Activated CD4-positive, alpha-beta T cell treated with anti-CD3 and anti-CD28 coated beads, Interleukin-2, amount 50 U/mL, for 24 hours (primary cell): ENCODE measurements around the gene HSP90AA1.

Source experiments
- DNase-seq, 2 donors: peaks; one replicate each; pipeline ENCODE4 v3.0.0-alpha.2; 2020; ENCODE audit warnings: low read depth in 1 of 2, low spot score in 1 of 2

HSP90AA1 gene

DNA sequence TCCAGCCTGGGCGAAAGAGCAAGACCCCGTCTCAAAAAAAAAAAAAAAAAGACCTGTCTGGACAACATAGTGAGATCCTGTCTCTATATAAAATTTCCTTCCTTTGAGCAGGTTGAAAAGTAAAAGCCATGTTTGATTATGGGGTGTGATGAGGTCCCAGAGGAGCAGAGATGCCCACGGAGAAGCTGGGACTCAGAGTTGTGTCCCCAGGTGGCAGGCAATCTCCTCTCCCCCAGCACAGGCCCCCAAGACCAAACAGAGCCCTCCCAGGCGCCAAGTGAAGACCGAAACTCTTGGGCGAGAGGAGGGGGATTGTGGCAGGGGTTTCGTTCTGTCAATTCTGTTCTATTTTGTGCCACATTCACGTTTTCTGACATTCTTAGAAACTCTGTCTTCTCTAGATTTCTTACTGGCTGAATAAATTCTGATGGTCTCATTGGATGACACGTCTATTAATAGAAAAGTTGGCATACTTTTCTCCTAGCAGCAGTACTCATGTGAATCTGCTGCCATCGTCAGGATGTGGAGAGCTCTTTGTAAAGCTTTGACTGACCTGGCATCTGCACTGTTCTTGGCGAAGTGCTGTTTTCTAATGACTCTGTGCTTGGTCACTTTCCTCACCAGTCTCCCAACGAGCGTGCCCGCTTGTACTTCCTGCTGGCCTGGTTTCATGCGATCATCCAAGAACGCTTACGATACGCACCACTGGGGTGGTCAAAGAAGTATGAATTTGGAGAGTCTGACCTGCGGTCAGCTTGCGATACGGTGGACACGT, 43.4 kb downstream of the HSP90AA1 start:
- no peak for DNase-seq

DNA sequence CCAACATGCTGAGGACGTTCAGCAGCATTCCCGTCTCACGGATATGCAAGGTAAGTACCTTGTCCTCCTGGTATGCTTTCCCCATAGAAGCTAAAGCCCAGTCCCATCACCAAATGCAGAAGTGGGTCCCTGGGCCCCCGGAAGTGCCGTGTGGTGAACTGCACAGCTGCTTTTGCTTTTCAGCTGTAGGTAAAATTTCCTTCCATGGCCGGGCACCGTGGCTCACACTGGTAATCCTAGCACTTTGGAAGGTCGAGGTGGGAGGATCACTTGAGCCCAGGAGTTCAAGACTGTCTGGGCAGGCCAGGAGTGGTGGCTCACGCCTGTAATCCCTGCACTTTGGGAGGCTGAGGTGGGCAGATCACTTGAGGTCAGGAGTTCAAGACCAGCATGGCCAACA, 44.1 kb downstream of the HSP90AA1 start:
- DNase-seq, result no peak

DNA sequence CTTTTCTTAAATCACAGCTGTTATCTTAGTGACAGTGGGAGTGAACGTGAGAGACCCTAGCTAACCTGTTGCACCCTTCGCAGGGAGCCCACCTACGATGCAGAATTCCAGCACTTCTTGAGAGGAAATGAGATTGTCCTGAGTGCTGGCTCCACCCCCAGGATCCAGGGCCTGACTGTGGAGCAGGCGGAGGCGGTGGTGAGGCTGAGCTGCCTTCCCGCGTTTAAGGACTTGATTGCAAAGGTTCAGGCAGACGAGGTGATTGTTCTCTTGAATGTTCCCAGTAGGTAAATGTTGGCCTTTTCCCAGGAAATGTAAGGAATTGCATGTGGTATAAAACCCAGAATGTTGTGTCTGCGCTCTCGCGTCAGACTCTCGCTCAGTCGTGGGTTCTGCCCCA, 46.7 kb downstream of the HSP90AA1 start:
- DNase-seq, result no peak

DNA sequence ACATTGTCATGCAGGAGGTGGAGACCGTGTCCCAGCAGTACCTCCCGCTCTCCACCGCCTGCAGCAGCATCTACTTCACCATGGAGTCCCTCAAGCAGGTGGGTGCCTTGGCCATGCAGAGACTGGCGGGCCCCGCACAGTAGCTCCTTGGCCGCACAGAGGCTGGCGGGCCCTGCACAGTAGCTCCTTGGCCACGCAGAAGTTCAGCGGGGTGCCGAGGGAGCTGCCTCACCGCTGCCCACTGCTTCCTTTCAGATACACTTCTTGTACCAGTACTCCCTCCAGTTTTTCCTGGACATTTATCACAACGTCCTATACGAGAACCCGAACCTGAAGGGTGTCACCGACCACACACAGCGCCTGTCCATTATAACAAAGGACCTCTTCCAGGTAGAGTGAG, 47.7 kb downstream of the HSP90AA1 start:
- DNase-seq, result no peak

DNA sequence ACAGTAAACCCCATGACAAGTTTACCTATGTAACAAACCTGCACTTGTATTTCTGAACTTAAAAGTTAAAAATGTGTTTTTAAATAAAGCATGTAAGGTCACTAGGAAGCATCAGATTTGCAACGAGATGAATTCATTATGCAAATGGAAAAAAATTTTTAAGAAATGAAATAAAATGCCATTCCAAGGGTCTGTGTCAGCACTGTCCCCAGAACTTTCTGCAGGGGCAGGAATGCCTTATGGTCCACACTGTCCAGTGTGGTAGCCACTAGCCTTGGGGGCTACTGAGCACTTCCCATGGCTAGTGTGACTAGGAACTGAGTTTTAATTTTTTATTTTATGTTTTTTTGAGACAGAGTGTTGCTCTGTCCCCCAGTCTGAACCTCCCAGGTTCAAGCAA, 49.2 kb downstream of the HSP90AA1 start:
- no peak for DNase-seq

DNA sequence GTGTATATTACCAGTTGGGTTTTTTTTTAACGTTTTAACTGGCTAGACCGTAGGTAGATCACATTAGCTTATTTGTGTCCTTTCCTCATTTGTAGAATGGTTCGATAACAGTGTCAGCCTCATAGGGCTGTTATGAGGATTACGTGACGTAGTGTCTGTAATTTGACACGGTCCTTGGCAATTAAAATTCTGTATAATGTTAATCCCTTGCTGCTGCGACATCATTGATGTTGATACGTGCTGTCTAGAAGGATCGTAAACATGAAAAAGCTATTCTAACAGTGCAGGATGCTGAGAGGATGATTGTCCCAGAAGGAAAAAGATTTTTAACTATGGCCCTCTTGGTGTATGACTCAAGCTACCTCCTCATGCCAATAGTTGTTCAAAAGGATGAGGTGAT, 50.9 kb downstream of the HSP90AA1 start:
- DNase-seq, result no peak

DNA sequence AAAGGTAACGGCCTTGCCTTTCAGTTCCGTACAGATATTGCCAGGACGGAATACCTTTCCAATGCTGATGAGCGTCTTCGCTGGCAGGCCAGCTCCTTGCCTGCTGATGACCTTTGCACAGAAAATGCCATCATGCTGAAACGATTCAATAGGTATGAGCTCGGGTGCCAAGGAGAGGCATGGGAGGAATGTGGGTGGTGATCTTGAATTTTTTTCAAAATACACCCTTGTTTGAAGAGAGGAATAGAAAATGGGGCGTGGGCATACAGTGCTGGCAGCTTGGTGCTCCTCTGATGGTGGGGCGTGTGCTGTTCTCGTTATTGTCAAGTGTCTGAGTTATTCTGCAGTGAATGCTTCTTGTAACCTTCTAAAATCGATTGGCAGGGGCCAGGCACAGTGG, 52.5 kb downstream of the HSP90AA1 start:
- no peak for DNase-seq

DNA sequence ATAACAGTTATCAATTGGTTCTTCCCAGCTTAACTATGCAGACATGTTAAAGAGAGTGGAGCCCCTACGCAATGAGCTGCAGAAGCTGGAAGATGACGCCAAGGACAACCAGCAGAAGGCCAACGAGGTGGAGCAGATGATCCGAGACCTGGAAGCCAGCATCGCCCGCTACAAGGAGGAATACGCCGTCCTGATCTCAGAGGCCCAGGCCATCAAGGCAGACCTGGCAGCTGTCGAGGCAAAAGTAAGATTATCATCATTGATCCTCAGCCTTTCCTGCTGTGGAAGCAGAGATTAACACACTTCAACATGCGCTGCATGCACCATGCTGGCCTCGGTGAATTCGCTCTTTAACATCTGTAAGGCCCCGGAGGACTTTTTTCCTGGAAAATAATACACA, 53.6 kb downstream of the HSP90AA1 start:
- DNase-seq, result no peak
